Lung (tissue), 12 donors: ENCODE data around the gene HECTD4. TPM values are rescaled to one million over a fixed set of nuclear protein-coding genes. Genes with fewer than 3 reads are reported as not detected.

ENCODE experiments used
- ATAC-seq: fragments of 200-7000 bp; cut with Tn5 transposase; one replicate; pipeline ENCODE4 v1.9.1; 2020; ENCODE audit warnings: moderate number of reproducible peaks; ENCODE audit not compliant: insufficient read depth, low FRiP score
- DNase-seq, 3 donors: peaks; one replicate each; pipeline ENCODE4 v3.0.0-alpha.2; 2013 to 2017
- H3K27ac ChIP-seq, 2 donors: one replicate each; pipeline ENCODE4 v1.5.1; 2013; ENCODE audit warnings: mild to moderate bottlenecking in 2 of 2, moderate library complexity in 2 of 2, control low read depth in 1 of 2, inconsistent platforms in 1 of 2, low read depth in 1 of 2, low read length in 1 of 2
- H3K27me3 ChIP-seq, 3 donors: one replicate each; pipeline ENCODE4 v1.5.1; 2013; ENCODE audit warnings: low read length in 2 of 3; ENCODE audit not compliant: control insufficient read depth in 3 of 3, insufficient read depth in 3 of 3
- H3K36me3 ChIP-seq, 4 donors: one replicate each; pipeline ENCODE4 v1.5.1; 2013; ENCODE audit warnings: low read length in 4 of 4, mild to moderate bottlenecking in 1 of 4, moderate library complexity in 1 of 4; ENCODE audit not compliant: control insufficient read depth in 4 of 4, insufficient read depth in 4 of 4
- H3K4me1 ChIP-seq, 5 donors: one replicate each; pipeline ENCODE4 v1.5.1; 2013; ENCODE audit warnings: low read length in 5 of 5, mild to moderate bottlenecking in 2 of 5, moderate library complexity in 1 of 5; ENCODE audit not compliant: control insufficient read depth in 5 of 5, insufficient read depth in 5 of 5
- H3K4me3 ChIP-seq: one replicate; pipeline ENCODE4 v1.5.1; 2013; ENCODE audit warnings: mild to moderate bottlenecking, control low read depth, moderate library complexity
- H3K9ac ChIP-seq, 2 donors: one replicate each; pipeline ENCODE4 v1.5.1; 2013; ENCODE audit warnings: low read length in 2 of 2, control low read depth in 1 of 2; ENCODE audit not compliant: insufficient read depth in 1 of 2
- H3K9me3 ChIP-seq, 4 donors: one replicate each; pipeline ENCODE4 v1.5.1; 2013; ENCODE audit warnings: low read length in 3 of 4, mild to moderate bottlenecking in 1 of 4, moderate library complexity in 1 of 4; ENCODE audit not compliant: control insufficient read depth in 4 of 4, insufficient read depth in 3 of 4
- CTCF ChIP-seq: IDR thresholded peaks from 2 replicates; pipeline ENCODE4 v1.5.1; 2012; ENCODE audit warnings: mild to moderate bottlenecking; ENCODE audit errors: control extremely low read depth, extremely low read depth
- WGBS, 2 donors: extraction: QIAGEN DNeasy Blood & Tissue Kit; methylation state at CpG; one replicate each; pipeline ENCODE4 v1.1.7; 2013; 5-methylcytosine and 5-hydroxymethylcytosine counted together
- polyA plus RNA-seq, 2 donors: library from polyadenylated mRNA; stranded (reverse); fragments of 200-250 nt; gene quantifications; one replicate each; pipeline ENCODE4 v1.2.1, GENCODE V29; 2013
- total RNA-seq, 2 donors: library from RNA; depleted of rRNA in 1 of 2; stranded (reverse); fragments of >200 nt in 1 of 2; gene quantifications; one replicate each; pipeline ENCODE4 v1.2.1, GENCODE V29; 2014 to 2021
- donor health status: control.
- donor health status: control.
- donor health status: Bipolar disorder and iron deficiency.
- donor health status: healthy.
- donor health status: DM: yes; HTN: yes; CAD: no.

The HECTD4 gene
- total and polyA plus RNA-seq, 4 donors = 4.5 to 96.5 (median 35.7) TPM

- Histone ChIP-seq H3K4me3 (no peak overlapping the region), H3K9ac (no peak overlapping the region), H3K9me3 (no peaks in the 10 kb centered on the region), H3K4me1 (peaks cover 0 to 18% (median 0%) of the 10 kb centered on the region in 5 donors), H3K36me3 (peaks cover 0 to 59% (median 42%) of the 10 kb centered on the region in 4 donors), H3K27me3 (no peaks in the 10 kb centered on the region), H3K27ac (no peak overlapping the region)
- TF ChIP-seq CTCF = no peak
- no peak for ATAC-seq
- WGBS, 2 donors = 92 to 94% methylated on average over 2 of the region's 2 CpGs
- no peak for DNase-seq
Observed at GRCh38 chr12:112179916-112180315, 202.3 kb downstream of the HECTD4 start.

- Histone ChIP-seq H3K9ac (no peak overlapping the region), H3K4me3 (no peak overlapping the region), H3K4me1 (peaks cover 0 to 18% (median 0%) of the 10 kb centered on the region in 5 donors), H3K9me3 (no peaks in the 10 kb centered on the region), H3K27me3 (no peaks in the 10 kb centered on the region), H3K27ac (no peak overlapping the region), H3K36me3 (peaks cover 0 to 54% (median 42%) of the 10 kb centered on the region in 4 donors)
- TF ChIP-seq CTCF = no peak
- DNase-seq = no peak
- peak; percentile 30 for ATAC-seq
- WGBS, 2 donors = 96 to 97% methylated on average over 11 of the region's 11 CpGs
Observed at GRCh38 chr12:112179341-112179740, 202.9 kb downstream of the HECTD4 start.

- DNase-seq (no peak), ATAC-seq (no peak)
- peaks cover 0 to 48% (median 40%) of the 10 kb centered on the region in 4 donors for H3K36me3 ChIP-seq
Observed at GRCh38 chr12:112178796-112179195, 203.4 kb downstream of the HECTD4 start.

More at GRCh38 chr12:112178796-112179195, 203.4 kb downstream of the HECTD4 start:
- H3K27ac ChIP-seq = no peak overlapping the region
- no peaks in the 10 kb centered on the region for H3K27me3 ChIP-seq
- no peak overlapping the region for H3K4me3 ChIP-seq
- H3K9ac ChIP-seq = no peak overlapping the region
- TF ChIP-seq CTCF = no peak
- H3K4me1 ChIP-seq = peaks cover 0 to 15% (median 0%) of the 10 kb centered on the region in 5 donors
- WGBS, 2 donors = 97% methylated on average over 15 of the region's 15 CpGs
- no peaks in the 10 kb centered on the region for H3K9me3 ChIP-seq
